ENCODE results near the gene NUPR1. TPM values are rescaled to one million over a fixed set of nuclear protein-coding genes. Genes with fewer than 3 reads are reported as not detected.

The NUPR1 gene
- polyA plus RNA-seq, 1 of the 3 experiments (the other 2 are of a cell fraction): 0.61 TPM

Other genes starting within 250 kb of the NUPR1 start
- 0.36 and 0.55 TPM in 2 replicates for gene SBK1, start 246.4 kb downstream of the NUPR1 start, polyA plus RNA-seq (2012; rRNA removed)
- 0.35 and 0.50 TPM in 2 replicates for gene NPIPB6, start 175.5 kb downstream of the NUPR1 start, polyA plus RNA-seq (2012; rRNA removed)
- gene EIF3CL, start 135.1 kb downstream of the NUPR1 start, polyA plus RNA-seq (2012; rRNA removed): 153 and 196 TPM in 2 replicates
- 0.13 TPM in 1 of 2 replicates, not detected in the other for gene NPIPB7, start 66.6 kb downstream of the NUPR1 start, polyA plus RNA-seq (2012; rRNA removed)
- gene CLN3, start 46.9 kb downstream of the NUPR1 start, polyA plus RNA-seq (2012; rRNA removed): 17.3 and 18.5 TPM in 2 replicates
- gene APOBR, start 44.3 kb downstream of the NUPR1 start, polyA plus RNA-seq (2012; rRNA removed): 0.03 TPM in 1 of 2 replicates, not detected in the other
- not detected in 2 replicates for gene IL27, start 32.1 kb downstream of the NUPR1 start, polyA plus RNA-seq (2012; rRNA removed)
- gene SGF29, start 14.9 kb upstream of the NUPR1 start, polyA plus RNA-seq (2012; rRNA removed): 3.3 and 4.6 TPM in 2 replicates
- 0.07 TPM in 1 of 2 replicates, not detected in the other for gene SULT1A2, start 58.1 kb upstream of the NUPR1 start, polyA plus RNA-seq (2012; rRNA removed)
- 0.13 and 0.21 TPM in 2 replicates for gene SULT1A1, start 71.1 kb upstream of the NUPR1 start, polyA plus RNA-seq (2012; rRNA removed)
- 0.24 TPM in 1 of 2 replicates, not detected in the other for gene NPIPB8, start 99.1 kb upstream of the NUPR1 start, polyA plus RNA-seq (2012; rRNA removed)
- 399 and 488 TPM in 2 replicates for gene EIF3C, start 172.5 kb upstream of the NUPR1 start, polyA plus RNA-seq (2012; rRNA removed)
- gene NPIPB9, start 212.8 kb upstream of the NUPR1 start, polyA plus RNA-seq (2012; rRNA removed): 0.74 and 0.84 TPM in 2 replicates

Measured in SK-N-SH (cell line).